NCI-H82 treated with DMSO at 0.1 percent for 48 hours (cell line): ENCODE data around the gene GATB.
A peak's percentile ranks its signal among the peaks of the same experiment; 100 is the strongest.

ENCODE experiments used
- DNase-seq: peaks from one replicate; lab custom pipeline; 2025; ENCODE audit not compliant: unreplicated experiment; lab: John Stamatoyannopoulos, UW

GATB gene

GRCh38 chr4:151657896-151658295, 102.9 kb downstream of the GATB start:
- DNase-seq = no peak

- DNase-seq = no peak
These were observed 104.7 kb downstream of the GATB start for GRCh38 chr4:151656058-151656457.

DNA sequence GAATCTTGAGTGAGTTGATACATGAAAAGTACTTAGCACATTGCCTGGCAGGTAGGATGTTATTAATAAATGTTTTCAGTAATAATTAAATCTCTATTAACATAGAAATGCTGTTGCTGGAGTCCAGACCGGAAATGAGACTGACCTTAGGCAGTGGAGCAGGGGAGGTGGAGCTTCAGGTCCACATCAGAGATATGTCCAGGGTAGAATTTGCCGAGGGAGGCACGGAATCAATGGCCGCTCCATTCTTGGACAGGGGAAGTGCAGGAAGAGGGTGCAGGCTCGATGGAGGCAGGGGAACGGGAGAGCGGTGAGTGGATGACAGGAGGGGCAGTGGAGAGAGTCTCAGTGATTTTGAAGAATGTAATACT, 107.3 kb downstream of the GATB start:
- no peak for DNase-seq

GRCh38 chr4:151652841-151653547, 107.8 kb downstream of the GATB start:
- no peak for DNase-seq

GRCh38 chr4:151651496-151651895, 109.3 kb downstream of the GATB start:
- DNase-seq = no peak

DNA sequence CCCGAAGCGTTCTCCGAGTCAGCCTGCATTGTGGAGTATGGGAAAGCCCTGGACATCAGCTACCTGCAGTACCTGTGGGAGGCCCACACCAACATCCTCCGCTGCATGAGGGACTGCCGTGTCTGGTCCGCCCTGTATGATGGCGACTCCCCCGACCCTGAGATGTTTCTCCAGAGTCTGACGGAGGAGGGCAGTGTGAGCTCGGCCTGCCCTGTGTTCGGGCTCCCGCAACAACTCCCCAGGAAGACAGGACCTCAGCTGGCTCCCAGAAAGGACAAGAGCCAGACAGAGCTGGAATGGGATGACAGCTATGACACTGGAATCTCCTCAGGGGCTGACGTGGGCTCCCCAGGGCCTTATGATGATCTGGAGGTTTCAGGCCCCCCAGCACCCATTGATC, 111.3 kb downstream of the GATB start:
- no peak for DNase-seq

GRCh38 chr4:151646322-151646721, 114.5 kb downstream of the GATB start:
- no peak for DNase-seq

GRCh38 chr4:151644622-151645021, 116.2 kb downstream of the GATB start:
- DNase-seq = peak; percentile 36

DNA sequence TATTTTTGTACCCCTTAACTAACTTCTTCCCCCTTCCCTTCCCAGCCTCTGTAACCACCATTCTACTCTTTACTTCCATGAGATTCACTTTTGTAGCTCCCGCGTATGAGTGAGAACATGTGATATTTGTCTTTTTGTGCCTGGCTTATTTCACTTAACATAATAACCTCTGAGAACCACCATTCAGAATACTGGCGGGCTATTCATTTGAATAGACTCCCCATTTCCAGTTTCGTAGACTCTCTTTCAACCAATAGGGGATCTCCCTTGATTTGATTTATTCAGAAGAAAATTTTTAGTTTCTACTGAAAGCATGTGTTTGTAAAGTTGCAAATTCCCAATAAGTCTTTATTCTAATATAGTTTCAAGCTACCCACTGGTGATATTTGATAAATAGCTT, 117.2 kb downstream of the GATB start:
- DNase-seq = no peak

GRCh38 chr4:151641983-151642382, 118.8 kb downstream of the GATB start:
- no peak for DNase-seq

DNA sequence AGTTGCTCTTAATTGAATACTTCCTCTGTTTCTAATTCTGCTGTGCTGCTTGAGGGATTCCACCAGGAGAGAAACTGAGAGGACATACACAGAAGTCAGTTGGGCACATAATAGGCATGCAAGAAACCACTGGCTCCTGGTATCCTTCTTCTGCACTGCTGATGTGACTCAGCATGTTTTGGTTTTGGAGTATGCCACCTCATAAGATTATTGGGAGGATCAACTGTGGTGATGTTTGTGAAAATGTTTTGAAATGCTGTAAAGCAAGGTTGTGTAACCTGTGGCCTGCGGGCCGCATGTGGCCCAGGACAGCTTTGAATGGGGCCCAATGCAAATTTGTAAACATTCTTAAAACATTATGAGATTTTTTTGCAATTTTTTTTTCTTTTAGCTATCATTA, 119.6 kb downstream of the GATB start:
- DNase-seq = no peak

- peak; percentile 51 for DNase-seq
These were observed 120.4 kb downstream of the GATB start for GRCh38 chr4:151640381-151640780.

DNA sequence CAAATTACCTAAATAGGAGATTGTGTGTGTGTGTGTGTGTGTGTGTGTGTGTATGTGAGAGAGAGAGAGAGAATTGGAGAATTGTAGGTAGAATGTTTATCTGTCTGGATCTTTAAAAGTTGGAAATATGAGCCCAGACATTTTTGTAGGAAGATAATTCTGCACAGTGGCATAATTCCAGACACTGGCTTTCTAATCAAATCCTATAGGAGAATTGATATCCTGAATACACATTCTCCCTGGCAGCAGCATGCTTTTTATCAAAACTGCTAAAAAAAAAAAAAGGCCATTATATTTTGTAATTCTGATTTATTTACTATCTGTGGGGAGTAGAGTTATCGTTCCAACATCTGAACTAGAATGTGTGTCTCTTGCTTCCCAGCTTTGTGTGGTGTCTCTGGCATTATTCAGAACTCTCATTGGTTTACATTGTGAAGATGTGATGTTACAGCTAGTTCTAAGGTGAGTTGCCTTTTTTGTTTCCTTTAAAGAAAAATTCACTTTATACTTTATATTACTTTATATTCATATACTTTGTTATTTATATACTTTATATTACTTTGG, 122.4 kb downstream of the GATB start:
- DNase-seq = no peak

DNA sequence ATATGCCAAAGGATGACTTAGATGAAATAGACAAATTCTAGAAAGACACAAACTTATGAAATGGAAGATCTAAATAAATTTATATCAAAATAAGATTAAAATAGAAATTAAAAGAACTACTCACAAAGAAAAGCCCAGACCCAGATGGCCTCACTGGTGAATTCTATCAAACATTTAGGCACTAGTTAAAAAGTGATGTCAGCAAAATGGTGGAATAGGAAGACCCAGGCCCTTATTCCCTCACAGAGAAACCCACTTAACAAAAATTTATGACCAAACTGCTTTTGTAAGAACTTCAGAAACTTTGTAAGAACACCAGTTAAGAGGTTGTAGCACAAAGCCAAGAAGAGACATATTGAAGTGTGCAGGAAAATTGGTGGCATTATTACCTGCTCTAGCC, 129.5 kb downstream of the GATB start:
- no peak for DNase-seq

DNA sequence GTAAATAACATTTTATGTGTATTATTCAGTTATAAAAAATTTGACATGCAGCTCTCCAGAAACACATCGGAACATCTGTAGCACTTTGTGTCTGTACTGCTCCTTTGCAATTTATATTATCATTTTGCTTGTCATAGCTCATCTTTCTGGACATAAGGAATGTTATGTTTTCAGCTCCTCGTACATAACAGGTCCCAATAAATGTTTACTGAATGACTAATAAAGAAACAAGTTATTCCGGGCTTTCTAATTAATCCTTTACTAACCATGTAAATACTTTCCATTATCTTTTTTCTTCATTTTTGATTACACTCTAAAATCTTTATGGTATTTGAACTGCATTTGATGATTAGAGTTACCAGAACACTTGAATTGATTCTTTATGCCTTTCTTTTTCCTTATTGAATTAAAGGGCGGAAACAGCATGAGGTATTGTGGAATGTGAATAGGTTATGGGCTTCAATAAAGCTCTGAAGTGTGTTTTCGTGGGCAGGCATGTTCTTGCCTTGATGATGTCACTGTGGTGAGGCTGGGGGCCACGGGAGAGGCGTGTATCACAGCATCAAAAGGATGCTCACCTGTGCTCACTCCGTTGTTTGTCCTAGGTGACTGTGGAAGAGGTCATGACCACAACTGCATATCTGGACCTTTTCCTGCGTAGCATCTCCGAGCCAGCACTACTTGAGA, 131.6 kb downstream of the GATB start:
- DNase-seq = no peak

GRCh38 chr4:151628001-151628608, 132.7 kb downstream of the GATB start:
- DNase-seq = no peak

DNA sequence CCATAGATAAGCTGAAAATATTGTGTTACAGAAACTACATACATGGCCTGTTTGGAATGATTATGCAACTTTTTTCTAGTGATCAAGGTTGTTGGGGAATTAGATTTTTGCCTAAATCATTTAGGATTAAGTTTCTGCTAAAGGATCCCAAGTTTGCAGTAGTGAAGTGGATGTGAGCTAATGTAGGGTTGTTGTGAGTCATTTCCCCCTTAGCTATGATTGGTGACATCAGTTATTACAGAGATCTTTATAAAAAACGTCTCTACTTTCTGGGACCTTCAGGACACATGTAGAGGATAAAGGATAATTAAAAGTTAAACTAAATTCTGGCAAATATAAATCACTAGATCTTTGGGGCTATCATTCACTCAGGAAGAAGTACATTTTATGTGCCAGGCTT, 133.3 kb downstream of the GATB start:
- no peak for DNase-seq

DNA sequence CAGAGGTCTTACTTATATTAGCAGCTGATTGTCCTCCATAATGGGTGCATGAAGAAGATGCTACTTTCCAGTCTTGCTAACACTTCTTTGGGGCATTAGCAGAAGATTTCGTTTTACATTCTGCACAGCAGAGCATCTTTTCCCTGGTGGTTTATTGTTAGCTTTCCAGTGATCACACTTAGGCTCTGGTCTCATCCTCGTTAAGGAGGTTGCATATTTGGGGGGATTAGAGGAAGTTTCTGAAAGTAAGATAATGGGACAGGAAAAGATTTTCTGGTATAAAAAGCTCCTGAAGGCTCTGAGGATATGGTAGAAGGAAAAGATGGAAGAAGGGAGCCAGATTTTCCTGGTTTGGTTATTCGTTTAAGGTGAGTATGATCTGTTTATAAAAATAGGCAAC, 134.1 kb downstream of the GATB start:
- no peak for DNase-seq

DNA sequence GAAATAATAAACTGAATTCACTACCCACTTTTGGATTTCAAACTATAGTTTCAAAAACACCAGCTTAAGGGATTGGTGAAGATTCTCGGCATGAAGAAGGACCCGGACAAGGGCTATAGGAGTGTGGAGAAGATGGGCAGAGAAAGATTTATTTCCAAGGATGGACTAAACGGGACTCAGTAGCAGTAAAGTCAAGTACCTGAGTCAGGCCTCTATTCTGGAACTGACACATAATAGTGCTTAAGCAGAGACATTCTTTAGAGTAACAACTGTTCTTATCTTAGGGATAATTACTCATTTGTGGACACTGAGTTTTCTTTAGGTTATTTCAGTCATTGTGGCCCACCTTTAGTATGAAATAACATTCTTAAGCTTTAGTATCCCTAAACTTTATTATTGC, 134.6 kb downstream of the GATB start:
- no peak for DNase-seq

- no peak for DNase-seq
These were observed 135.9 kb downstream of the GATB start for GRCh38 chr4:151624626-151625565.
